HG02798 (cell line): ENCODE data around the gene CCDC197.
A peak's percentile ranks its signal among the peaks of the same experiment; 100 is the strongest.

Experiments used
- ATAC-seq: cut with Tn5 transposase; IDR thresholded peaks from one replicate; pipeline ENCODE4 v1.9.1; 2021; ENCODE audit warnings: mild to moderate bottlenecking; ENCODE audit not compliant: unreplicated experiment, poor library complexity

CCDC197 gene

DNA sequence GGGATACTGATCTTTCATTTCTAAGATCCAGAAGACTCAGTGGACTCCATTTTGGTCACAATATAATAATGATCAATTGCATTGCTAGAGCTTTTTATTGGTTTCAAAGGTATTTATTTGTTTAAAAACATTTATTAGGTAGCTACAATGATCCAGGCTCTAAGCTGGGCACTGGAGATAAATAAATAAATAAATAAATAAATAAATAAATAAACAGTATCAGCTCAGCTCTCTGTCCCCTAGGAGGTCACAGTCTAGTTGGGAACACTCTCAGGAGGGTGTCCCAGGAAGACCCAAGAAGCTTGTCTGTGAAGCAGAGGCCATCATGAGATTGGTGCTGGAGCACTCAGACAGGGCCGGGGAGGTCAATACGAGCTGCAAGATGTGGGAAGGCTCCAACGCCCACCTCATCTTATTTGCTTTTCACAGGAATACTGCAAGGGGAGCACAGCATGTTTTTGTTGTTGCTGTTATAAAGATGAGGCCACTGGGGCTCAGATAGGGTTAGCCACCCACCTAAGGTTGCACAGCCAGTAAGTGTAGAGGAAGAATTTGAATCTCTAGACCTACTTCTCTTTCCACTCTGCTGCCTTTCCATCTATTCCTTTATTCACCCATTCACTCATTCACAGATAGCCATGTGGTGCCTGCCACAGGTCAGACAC is 36.2 kb upstream of the CCDC197 start:
- no peak for ATAC-seq

GRCh38 chr14:93961620-93962019 is 35.5 kb upstream of the CCDC197 start:
- no peak for ATAC-seq

- peak; percentile 45 for ATAC-seq
Measured at GRCh38 chr14:93962701-93963601, 34.1 kb upstream of the CCDC197 start.

DNA sequence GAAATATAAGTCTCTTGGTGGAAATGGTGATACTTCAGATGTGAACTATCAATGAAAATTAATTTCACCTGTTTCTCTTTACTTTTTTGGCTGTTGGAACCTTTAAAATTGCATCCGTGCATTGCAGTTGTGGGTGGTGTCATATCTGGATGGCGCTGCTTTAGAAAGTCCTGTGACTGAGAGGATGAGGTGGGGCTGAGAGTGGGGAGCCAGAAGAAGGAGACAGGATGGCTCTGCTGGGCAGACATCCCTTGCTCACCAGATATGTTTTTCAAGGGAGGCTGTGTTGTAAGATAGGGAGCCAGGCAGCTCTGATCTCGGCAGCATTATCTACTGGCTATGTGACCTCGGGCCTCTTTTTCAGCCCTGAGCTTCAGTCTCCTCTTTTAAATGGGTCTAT is 33.4 kb upstream of the CCDC197 start:
- no peak for ATAC-seq

DNA sequence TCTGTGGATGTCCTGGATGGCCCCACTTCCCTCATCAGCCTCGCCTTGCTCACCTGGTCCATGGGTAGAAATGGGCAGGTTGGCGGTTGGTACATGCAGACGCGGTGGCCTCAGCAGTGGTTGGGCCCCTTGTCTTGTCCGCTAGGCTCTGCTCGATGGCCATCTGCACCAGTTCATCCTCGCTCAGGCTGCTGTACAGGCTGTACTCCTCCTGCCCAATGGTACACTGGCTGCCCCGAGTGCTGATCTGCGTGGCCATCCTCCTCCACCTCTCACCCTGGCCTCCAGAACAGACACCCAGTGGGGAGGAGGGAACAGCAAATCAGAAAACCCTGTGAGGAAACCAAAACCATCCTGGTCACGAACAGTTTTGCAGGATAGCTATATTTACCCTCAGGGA is 32.8 kb upstream of the CCDC197 start:
- no peak for ATAC-seq

- ATAC-seq: no peak
Measured at GRCh38 chr14:93964820-93965286, 32.2 kb upstream of the CCDC197 start.

DNA sequence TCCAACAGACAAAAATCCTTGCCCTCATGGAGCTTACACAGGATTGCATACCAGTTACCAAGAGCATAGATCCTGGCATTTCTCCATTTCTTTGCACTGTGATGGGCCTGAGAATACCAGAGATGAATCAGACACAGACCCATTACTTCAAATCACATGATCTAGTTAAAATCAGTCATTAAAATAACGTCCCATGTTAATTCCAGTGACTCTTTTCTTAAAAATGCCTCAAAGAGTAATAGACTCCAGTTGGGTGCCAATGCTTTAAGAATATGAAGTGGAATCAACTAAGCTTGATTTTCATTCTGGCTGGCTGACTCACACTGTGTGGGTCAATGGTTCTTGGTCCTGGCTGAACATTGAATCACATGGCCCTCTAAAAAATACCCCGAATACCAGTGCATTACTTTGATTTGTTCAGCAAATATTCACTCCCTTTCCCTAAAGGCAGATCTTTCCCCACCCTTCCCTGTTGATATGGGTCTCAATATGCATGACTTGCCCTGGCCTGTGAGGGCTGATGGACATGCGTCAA is 31.7 kb upstream of the CCDC197 start:
- ATAC-seq: no peak

DNA sequence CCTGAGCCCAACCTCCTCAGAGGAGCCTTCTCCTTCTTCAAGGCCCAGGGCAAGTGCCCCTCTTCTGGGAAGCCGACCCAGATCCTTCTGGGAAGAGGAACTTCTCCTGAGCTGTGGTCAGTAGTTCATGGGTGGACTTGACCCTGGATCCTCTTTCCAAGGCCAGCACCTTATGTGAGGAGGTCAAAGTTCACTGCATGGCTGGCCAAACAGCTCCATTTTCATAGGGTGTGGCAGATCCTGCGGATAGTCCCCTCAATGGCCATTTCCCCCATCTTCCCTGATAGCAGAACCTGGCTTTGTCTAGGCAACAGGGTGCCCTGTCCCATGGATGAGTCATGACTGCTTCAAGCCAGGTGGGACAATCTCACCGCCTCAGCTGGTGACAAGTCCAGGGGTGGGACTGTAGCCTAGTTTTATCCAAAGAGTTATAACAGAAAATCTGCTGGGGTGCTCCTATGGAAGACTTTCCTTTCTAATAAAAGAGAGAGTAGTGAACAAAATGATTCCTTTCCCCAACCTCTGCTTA is 31.1 kb upstream of the CCDC197 start:
- no peak for ATAC-seq

DNA sequence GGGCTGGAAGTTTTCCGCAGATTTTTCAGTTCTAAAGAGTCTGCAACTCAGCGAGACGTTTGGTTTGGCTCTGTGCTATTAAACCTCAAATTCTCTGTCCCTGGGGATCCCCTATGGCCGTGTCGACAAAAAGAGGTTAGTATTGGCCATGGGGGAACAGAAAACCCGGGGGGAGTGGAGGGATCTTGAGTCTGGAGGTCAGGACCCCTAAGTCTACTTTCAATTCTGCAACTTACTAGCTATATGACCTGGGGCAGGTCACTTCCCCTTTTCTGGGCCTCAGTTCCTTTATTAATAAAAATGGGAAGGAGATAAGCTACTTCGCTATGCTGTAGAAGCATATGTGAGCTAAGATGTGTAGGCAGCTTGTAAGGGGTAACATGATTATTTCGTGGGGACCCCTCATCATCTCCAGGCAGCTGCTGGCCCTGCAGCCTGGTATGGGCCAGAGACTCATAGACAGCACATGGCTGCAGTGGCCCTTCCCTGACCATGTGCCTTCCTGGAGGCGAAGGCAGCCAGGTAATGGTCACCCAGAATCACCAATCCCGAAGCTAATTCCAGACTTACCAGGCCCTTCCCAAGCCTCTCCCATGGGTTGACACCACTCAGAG is 29.4 kb upstream of the CCDC197 start:
- ATAC-seq: peak; percentile 39

DNA sequence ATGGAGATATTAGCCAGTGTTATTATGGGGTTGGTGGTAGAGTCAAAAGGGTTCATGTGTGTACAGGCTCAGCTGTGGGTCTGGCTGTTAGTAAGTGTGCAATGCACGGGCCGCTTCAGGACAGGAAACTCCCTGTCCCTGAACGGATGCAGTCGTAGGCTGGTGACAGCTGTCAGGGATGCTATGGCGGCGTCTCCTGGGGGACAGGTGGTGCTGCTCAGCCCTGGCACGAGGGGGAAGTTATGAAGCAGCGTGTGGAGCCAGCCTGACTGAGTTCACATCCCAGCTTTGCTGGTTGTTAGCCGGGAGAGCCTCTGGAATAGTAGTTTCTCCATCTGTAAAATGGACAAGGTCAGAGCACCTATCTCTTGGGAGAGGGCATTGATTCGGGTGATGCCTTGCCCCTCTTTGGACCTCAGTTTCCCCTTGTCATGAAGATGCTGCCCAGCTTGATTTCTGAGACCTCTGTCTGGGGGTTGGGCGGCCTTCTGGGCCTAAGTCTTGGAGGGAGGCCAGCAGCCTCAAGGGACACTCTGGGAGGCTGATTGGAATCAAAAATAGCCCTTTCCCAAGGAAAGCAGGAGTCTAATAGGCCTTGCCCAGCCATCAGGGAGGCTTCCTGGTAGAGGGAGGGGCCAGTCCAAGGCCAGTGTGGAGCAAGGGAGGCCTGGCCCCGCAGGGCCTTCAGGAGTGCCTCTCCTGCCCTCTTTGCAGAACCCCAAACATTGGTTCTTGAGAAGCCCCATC is 27.8 kb upstream of the CCDC197 start:
- no peak for ATAC-seq

GRCh38 chr14:93970585-93970964 is 26.5 kb upstream of the CCDC197 start:
- ATAC-seq: peak; percentile 24

GRCh38 chr14:93970965-93971634 is 26.0 kb upstream of the CCDC197 start:
- peak; percentile 43 for ATAC-seq

- ATAC-seq: no peak
Measured at GRCh38 chr14:93971635-93972027, 25.5 kb upstream of the CCDC197 start.

DNA sequence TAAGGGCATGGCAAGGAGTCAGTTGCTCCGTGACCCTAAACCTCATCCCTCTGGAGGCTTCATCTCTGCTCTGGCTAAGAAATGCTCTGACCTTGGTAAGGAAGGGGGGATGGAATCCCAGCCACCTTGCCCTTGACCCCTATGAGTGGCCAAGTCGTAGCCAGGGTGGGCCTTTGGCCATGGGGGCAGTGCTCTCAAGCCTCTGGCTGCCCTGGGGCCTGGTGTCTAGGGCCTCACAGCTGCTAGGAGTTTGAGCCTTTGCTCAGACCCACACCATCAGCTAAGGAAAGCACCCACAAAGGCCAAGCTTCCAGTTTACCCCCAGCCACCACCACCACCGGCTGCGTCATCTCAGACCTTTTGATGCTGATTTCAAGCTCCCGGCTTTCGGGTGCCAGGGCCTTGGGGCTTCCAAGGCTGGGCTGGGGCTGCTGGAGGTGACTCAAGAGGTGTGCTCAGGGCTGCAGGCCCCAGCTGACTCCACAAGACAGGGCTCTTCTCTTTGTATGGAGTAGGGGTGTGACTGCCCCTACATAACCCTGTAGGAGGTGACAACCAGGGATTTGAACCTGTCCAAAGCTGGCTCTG is 24.4 kb upstream of the CCDC197 start:
- ATAC-seq: no peak

DNA sequence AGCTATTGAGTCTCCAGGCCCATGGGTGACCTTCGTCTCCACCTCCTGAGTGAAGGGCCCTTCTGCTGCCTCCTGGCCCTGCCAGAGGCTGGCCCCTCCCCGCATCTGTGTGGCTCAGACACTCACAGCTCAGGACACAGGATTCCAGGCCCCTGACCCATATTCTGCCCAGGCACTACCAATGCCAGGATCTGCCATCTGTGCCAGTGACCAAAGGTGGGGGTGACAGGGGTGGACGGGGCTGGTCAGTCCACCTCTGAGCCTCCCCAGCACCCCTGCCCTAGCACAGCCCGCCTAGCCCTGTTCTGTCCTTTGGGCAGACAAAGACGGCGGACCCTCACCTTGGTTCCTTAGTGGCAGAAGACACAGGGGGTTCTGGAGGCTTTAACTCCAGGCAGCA is 23.5 kb upstream of the CCDC197 start:
- no peak for ATAC-seq

- no peak for ATAC-seq
Measured at GRCh38 chr14:93974299-93974698, 22.8 kb upstream of the CCDC197 start.

DNA sequence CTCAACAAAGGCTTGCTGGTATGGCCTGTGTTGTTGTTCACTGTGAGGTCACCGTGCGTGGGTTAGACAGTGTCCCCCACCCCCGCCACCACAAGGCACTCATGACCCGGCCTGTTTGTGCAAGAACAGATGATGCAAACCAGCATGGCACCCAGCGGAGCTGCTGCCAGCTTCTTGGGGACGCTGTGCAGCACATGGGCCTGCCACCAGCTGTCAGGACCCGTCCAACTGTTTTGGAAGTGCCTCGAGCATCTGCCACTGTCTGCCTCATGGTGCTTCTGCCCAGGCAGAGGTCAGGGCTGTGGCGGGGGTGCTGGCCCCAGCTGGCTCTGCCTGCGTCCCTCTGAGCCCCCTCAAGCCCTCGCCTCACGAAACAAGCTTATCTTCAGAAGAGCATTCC is 22.3 kb upstream of the CCDC197 start:
- ATAC-seq: no peak

DNA sequence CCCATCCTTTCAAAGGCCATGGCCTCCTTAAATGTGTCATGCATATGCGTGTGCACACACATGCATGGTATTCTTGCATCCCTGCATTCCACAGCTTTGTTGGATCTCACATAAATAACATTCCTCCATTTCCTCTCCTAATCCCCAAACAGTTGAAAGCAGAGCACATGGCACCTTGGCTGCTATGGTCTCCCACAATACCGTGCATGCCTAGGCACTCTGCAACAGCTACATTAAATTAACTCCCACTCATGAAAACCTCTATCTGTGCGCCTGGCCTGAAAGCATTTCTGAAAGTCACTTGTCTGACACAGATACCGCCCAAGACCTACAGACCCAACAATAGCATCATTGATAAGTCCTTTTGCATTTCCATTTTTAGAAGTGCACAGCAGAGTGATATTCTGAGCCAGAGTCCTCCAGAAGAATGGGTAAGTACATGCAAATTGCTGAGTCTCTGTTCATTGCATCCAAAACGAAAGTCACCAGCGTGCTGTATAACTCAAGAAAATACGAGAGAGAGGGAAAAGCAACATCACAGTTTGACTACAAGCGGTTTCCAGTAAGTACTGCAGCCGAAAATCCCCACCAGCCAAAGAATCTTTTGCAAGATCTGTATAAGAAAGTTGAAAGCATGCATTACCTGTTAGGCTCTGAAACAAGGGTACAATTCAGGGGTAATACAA is 21.2 kb upstream of the CCDC197 start:
- peak; percentile 77 for ATAC-seq
